GM12891 (cell line): Measurements from ENCODE around the gene CYSRT1.

Experiments used
- DNase-seq: peaks from one replicate; pipeline ENCODE4 v3.0.0; 2011; ENCODE audit warnings: low spot score; ENCODE audit not compliant: insufficient read length
- FAIRE-seq: peaks from 2 replicates; lab custom pipeline; 2011; peaks lifted over from hg19 to GRCh38; lab: Jason Lieb, UNC
- PAX5 ChIP-seq: IDR thresholded peaks from 2 replicates; pipeline ENCODE4 v1.6.1; 2011; ENCODE audit warnings: low read length, moderate library complexity, mild to moderate bottlenecking; ENCODE audit not compliant: insufficient read depth, severe bottlenecking
- POLR2A ChIP-seq: IDR thresholded peaks from 2 replicates; pipeline ENCODE4 v1.6.1; 2011; ENCODE audit warnings: low read depth, low read length, control low read depth
- POLR2AphosphoS5 ChIP-seq: IDR thresholded peaks from 2 replicates; pipeline ENCODE4 v1.6.1; 2011; ENCODE audit warnings: low read depth, low read length, control low read depth
- POU2F2 ChIP-seq: IDR thresholded peaks from 2 replicates; pipeline ENCODE4 v1.6.1; 2011; ENCODE audit warnings: low read depth, mild to moderate bottlenecking, control low read depth, low read length, moderate library complexity
- SPI1 ChIP-seq: IDR thresholded peaks from 2 replicates; pipeline ENCODE4 v1.6.1; 2011; ENCODE audit warnings: low read depth, low read length, control low read depth
- TAF1 ChIP-seq: IDR thresholded peaks from 2 replicates; pipeline ENCODE4 v1.6.1; 2011; ENCODE audit warnings: low read depth, low read length, control low read depth

The CYSRT1 gene

DNA sequence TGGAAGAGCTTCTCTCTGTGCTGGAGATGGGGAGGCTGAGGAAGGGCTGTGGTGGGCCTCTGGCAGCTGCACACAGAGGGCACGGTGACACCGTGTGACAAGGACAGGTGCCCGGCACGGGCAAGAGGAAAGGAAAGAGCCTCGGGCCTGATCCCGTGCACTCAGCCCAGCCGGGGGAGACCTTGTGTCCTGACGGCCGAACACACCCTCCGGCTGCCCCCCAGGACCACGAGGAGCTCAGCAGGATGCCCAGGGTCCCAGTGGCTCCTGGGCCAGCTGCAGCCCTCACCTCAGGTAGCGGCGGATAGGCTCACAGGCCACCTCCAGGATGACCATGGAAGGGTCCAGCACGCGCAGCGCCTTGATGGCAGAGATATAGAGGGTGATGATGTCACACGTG, 42.1 kb upstream of the CYSRT1 start:
- no peak for FAIRE-seq
- TF ChIP-seq POLR2A (no peak), POLR2AphosphoS5 (no peak), PAX5 (no peak), POU2F2 (no peak), TAF1 (no peak), SPI1 (no peak)
- DNase-seq = no peak

- TF ChIP-seq POU2F2 = no peak
- FAIRE-seq (no peak), DNase-seq (no peak)
Observed at GRCh38 chr9:137183980-137184595, 40.9 kb upstream of the CYSRT1 start.

- FAIRE-seq = no peak
- TF ChIP-seq SPI1 (no peak), TAF1 (no peak), POLR2AphosphoS5 (no peak), POU2F2 (no peak), POLR2A (no peak), PAX5 (no peak)
- DNase-seq = no peak
Observed at GRCh38 chr9:137184881-137185660, 39.9 kb upstream of the CYSRT1 start.

DNA sequence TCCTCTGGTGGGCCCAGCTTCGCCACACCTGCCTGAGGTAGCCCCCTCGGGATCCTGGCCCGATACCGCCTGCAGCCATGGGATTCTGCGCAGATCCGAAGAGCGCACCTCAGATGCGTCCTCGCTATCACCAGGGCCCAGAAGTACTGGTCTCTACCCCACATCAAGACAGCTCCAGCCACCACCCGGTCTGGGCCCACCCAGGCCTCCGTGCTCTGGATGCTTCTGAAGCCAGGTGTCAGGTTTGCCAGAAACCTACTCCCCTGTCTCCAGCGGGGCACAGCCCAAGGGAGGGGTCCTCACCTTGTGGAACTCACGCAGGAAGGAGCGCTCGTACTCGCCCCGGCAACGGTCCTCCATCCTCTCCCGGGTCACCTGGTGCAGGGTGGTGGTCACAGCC, 39.1 kb upstream of the CYSRT1 start:
- no peak for FAIRE-seq
- TF ChIP-seq SPI1 = no peak
- no peak for TF ChIP-seq TAF1
- no peak for TF ChIP-seq POU2F2
- no peak for TF ChIP-seq PAX5
- no peak for TF ChIP-seq POLR2A
- TF ChIP-seq POLR2AphosphoS5 = no peak
- no peak for DNase-seq

DNA sequence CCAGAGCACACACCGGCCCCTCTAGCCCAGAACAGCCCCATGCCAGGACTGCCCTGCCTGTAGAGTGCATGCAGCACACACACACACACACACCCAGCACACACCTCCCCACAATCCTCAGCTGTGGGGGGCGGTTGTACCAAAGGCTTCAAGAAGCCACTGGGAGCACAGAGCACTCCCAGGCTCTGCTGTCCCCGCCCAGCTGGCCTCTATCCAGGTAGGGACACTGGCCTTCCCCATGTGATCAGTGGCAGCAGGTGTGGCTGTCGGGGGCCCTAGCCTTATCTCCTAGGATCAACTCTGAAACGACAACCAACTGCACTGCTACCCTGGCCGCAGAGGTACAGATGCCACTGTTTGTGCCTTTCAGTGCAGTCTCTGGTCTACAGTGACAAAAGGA, 38.6 kb upstream of the CYSRT1 start:
- no peak for TF ChIP-seq PAX5
- TF ChIP-seq SPI1 = no peak
- TF ChIP-seq POLR2AphosphoS5 = no peak
- TF ChIP-seq POU2F2 = no peak
- TF ChIP-seq TAF1 = no peak
- TF ChIP-seq POLR2A = no peak
- DNase-seq (no peak), FAIRE-seq (no peak)

DNA sequence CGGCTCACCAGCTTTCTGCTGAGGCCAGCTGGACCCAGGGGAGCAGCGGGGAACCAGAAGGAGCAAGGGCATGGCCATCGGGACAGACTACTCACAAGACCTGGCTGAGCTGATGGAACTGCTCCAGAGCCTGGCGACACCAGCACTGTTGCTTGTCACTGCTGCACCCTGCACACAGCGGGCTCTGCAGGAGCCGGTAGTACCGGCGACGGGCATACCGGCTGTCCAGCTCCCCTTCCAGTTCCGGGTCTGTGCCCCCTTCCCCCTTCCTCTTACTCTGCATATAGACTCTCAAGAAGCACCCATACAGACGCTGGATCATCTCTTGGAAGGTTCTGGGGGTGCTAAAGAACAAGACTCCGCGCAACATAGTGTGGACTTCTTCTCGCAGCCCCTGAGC, 37.6 kb upstream of the CYSRT1 start:
- DNase-seq (no peak), FAIRE-seq (no peak)
- TF ChIP-seq TAF1 (no peak), POU2F2 (no peak), POLR2A (no peak), SPI1 (no peak), POLR2AphosphoS5 (no peak), PAX5 (no peak)

- TF ChIP-seq POLR2A (no peak), POU2F2 (no peak), PAX5 (no peak), SPI1 (no peak), POLR2AphosphoS5 (no peak), TAF1 (no peak)
- DNase-seq (no peak), FAIRE-seq (no peak)
Observed at GRCh38 chr9:137188086-137188489, 36.9 kb upstream of the CYSRT1 start.

- FAIRE-seq (peak; percentile 100), DNase-seq (peak; percentile 97)
Observed at GRCh38 chr9:137188490-137189296, 36.3 kb upstream of the CYSRT1 start, which contains the start of the genes ANAPC2 and SSNA1. Gene ANAPC2 (minus strand): TSS chr9:137188560. CDS start chr9:137188532, 28 bp downstream. Gene SSNA1 (plus strand): TSS chr9:137188676. CDS start chr9:137188727, 51 bp downstream.

More at GRCh38 chr9:137188490-137189296, 36.3 kb upstream of the CYSRT1 start, which contains the start of the genes ANAPC2 and SSNA1:
- TF ChIP-seq SPI1 = no peak
- TF ChIP-seq PAX5 = peak; percentile 46
- TF ChIP-seq POLR2AphosphoS5 = peak; percentile 84
- TF ChIP-seq TAF1 = peak; percentile 79
- TF ChIP-seq POLR2A = peak; percentile 79
- no peak; the same call in 1 of the 2 replicates for TF ChIP-seq POU2F2
